Breast epithelium (tissue), 3 donors: Measurements from ENCODE around the gene KSR2.

Experiments
- CTCF ChIP-seq, 3 donors: fragments of 450-650 bp; IDR thresholded peaks; one replicate each; pipeline ENCODE4 v1.5.1; 2016 to 2017; ENCODE audit warnings: antibody characterized with exemption in 3 of 3, mild to moderate bottlenecking in 3 of 3, moderate library complexity in 3 of 3
- POLR2A ChIP-seq: fragments of 450-650 bp; IDR thresholded peaks from one replicate; pipeline ENCODE4 v1.6.1; 2016; ENCODE audit warnings: antibody characterized with exemption, mild to moderate bottlenecking, moderate library complexity
- POLR2AphosphoS5 ChIP-seq, 3 donors: sonication (generic); formaldehyde crosslinking; IDR thresholded peaks; one replicate each; pipeline ENCODE4 v1.6.1; 2017; ENCODE audit warnings: antibody characterized with exemption in 3 of 3

GRCh38 chr12:117807946-117808345, 160.8 kb downstream of the KSR2 start:
- TF ChIP-seq CTCF (IDR thresholded peaks at IDR 0.05) (no peak), POLR2A (no peak), POLR2AphosphoS5 (IDR thresholded peaks at IDR 0.05) (no peak)
